GM10248 (cell line): ENCODE results near the gene NALCN.

Experiments used
- CTCF ChIA-PET: fragments of 300-600 bp; sonication (Branson Sonifier 250); formaldehyde crosslinking; extraction: SDS; loops from one replicate; lab custom pipeline; 2021; ENCODE audit warnings: antibody characterized with exemption; lab: Yijun Ruan, JAX
- POLR2A ChIA-PET: fragments of 350-650 bp; sonication (Branson Sonifier 250); formaldehyde crosslinking; extraction: SDS; loops from one replicate; lab custom pipeline; 2020; ENCODE audit warnings: antibody characterized with exemption; lab: Yijun Ruan, JAX
- DNase-seq: peaks from one replicate; pipeline ENCODE4 v3.0.0; 2012; ENCODE audit errors: extremely low spot score
- CTCF ChIP-seq: IDR thresholded peaks from 2 replicates; pipeline ENCODE4 v1.5.1; 2012; ENCODE audit warnings: mild to moderate bottlenecking, low read depth; ENCODE audit errors: extremely low read depth, missing control alignments, control extremely low read depth

NALCN gene

GRCh38 chr13:101111894-101112293, 304.4 kb downstream of the NALCN start:
- TF ChIP-seq CTCF: no peak
- CTCF ChIA-PET: interaction anchor here (1.0 to 1.6 kb wide), 2 partner anchors 11 to 12 kb away, joined by 3 to 4 read pairs; no protein-coding TSS in a partner anchor
- POLR2A ChIA-PET: no interaction called here
- no peak for DNase-seq

GRCh38 chr13:101109005-101109404, 307.3 kb downstream of the NALCN start:
- TF ChIP-seq CTCF: no peak
- ChIA-PET CTCF (no interaction called here), POLR2A (no interaction called here)
- no peak for DNase-seq

- POLR2A ChIA-PET: no interaction called here
- no peak for DNase-seq
- no peak for TF ChIP-seq CTCF
- CTCF ChIA-PET: interaction anchor here (0.9 to 1.2 kb wide), 2 partner anchors 13 to 1443 kb away, joined by 3 read pairs; no protein-coding TSS in a partner anchor
Observed at GRCh38 chr13:101098873-101099272, 317.4 kb downstream of the NALCN start.

- CTCF ChIA-PET: interaction anchor here (1.3 to 1.6 kb wide), 3 partner anchors 10 to 520 kb away, joined by 3 to 4 read pairs (median 3); no protein-coding TSS in a partner anchor
- no peak for TF ChIP-seq CTCF
- POLR2A ChIA-PET: no interaction called here
- no peak for DNase-seq
Observed at GRCh38 chr13:101092985-101093384, 323.3 kb downstream of the NALCN start.

GRCh38 chr13:101090287-101090686, 326.0 kb downstream of the NALCN start:
- CTCF ChIA-PET: no interaction called here
- no peak for TF ChIP-seq CTCF
- no peak for DNase-seq
- POLR2A ChIA-PET: no interaction called here

GRCh38 chr13:101085551-101085950, 330.8 kb downstream of the NALCN start:
- CTCF ChIA-PET: interaction anchor here (1.0 to 1.2 kb wide), 2 partner anchors 10 to 13 kb away, joined by 3 to 4 read pairs; no protein-coding TSS in a partner anchor

More at GRCh38 chr13:101085551-101085950, 330.8 kb downstream of the NALCN start:
- TF ChIP-seq CTCF: no peak
- POLR2A ChIA-PET: no interaction called here
- no peak for DNase-seq
